ENCODE measurements around the gene CLK3. TPM values are rescaled to one million over a fixed set of nuclear protein-coding genes. Genes with fewer than 3 reads are reported as not detected.
A peak's percentile ranks its signal among the peaks of the same experiment; 100 is the strongest.

The CLK3 gene
- total and polyA plus RNA-seq, 3 experiments from 2014 or later = 84.7 to 101 (median 96.8) TPM

- H3K36me3 ChIP-seq (ENCODE audit: insufficient read depth, low read length) = peaks cover 27% of the 10 kb centered on the region
These were observed 1.4 kb downstream of the CLK3 start for GRCh38 chr15:74616996-74617395.

DNA sequence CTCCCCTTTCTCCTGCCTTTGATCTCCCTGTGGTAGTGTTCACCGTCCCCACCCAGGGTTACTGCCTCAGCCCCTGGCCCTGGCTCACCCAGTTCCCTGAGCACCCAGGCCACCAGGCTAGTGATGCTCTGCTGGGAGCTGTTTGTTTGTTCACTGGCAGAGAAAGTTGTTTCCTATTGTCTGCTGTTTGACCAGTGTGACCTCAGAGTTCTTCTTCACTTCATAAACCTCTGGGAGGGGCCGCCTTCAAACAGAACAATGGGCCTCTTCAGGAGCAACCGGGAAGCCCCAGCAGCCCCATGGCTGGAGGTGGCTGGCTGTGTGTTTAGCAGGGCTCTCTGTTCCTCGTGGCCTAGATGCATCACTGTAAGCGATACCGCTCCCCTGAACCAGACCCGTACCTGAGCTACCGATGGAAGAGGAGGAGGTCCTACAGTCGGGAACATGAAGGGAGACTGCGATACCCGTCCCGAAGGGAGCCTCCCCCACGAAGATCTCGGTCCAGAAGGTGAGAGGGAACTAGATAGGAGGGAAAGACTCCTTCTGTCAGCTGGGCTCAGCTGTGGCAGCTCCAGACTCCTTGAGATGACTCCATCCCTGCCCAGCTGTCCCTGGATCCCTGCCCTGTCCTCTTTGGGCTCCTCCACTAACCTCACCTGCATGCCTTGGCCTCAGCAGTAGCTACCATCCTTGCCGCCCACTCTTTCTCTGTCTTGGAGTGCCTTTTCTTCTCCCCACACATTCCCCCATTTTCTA is 3.4 kb downstream of the CLK3 start:
- peaks cover 48% of the 10 kb centered on the region for H3K36me3 ChIP-seq (ENCODE audit: insufficient read depth, low read length)
- no peak overlapping the region for H3K27ac ChIP-seq (ENCODE audit: low read depth, low read length)

More at GRCh38 chr15:74616996-74617395, 1.4 kb downstream of the CLK3 start:
- Histone ChIP-seq H3K27me3 (ENCODE audit: insufficient read depth, low read length, poor library complexity, severe bottlenecking) (no peaks in the 10 kb centered on the region), H3K4me1 (ENCODE audit: insufficient read depth, low read length) (peaks cover 38% of the 10 kb centered on the region), H3K4me3 (ENCODE audit: low read length) (peak overlapping the region; percentile 95), H3K9me3 (ENCODE audit: low read length) (no peaks in the 10 kb centered on the region), H3K27ac (ENCODE audit: low read depth, low read length) (peak overlapping the region; percentile 97)
- Mint-ChIP-seq H3K4me1 (peaks cover 47 to 64% (median 52%) of the 10 kb centered on the region in 3 donors), H3K27me3 (peaks cover 0 to 2% of the 10 kb centered on the region in 2 donors), H3K4me3 (peak overlapping the region; percentile 93 to 98 (median 94)), H3K9me3 (no peaks in the 10 kb centered on the region), H3K27ac (peak overlapping the region; percentile 95 to 99 (median 97)), H3K36me3 (peaks cover 4 to 54% (median 10%) of the 10 kb centered on the region in 3 donors)
- ChIA-PET CTCF (interaction anchor here (0.8 to 4.9 kb wide), 6 partner anchors 9 to 334 kb away, joined by 3 to 35 read pairs (median 4); no protein-coding TSS in a partner anchor), POLR2A (interaction anchor here (0.6 to 4.0 kb wide), 11 partner anchors 8 to 834 kb away, joined by 3 to 20 read pairs (median 5); partner anchors contain the start of genes ARID3B, EDC3 and SIN3A)
- no peak for DNase-seq

GRCh38 chr15:74619916-74620635 is 4.4 kb downstream of the CLK3 start:
- H3K9me3 ChIP-seq (ENCODE audit: low read length) = no peaks in the 10 kb centered on the region
- H3K27ac Mint-ChIP-seq = peak overlapping the region in 4 of 8 donors; percentile 12 to 83 (median 52)
- POLR2A ChIA-PET = no interaction called here

More for the DNA sequence above, 3.4 kb downstream of the CLK3 start:
- ChIA-PET CTCF (interaction anchor here (0.9 to 4.9 kb wide), 5 partner anchors 9 to 181 kb away, joined by 3 to 35 read pairs (median 3); no protein-coding TSS in a partner anchor), POLR2A (no interaction called here)
- Histone ChIP-seq H3K4me1 (ENCODE audit: insufficient read depth, low read length) (peaks cover 38% of the 10 kb centered on the region), H3K27me3 (ENCODE audit: insufficient read depth, low read length, poor library complexity, severe bottlenecking) (no peaks in the 10 kb centered on the region), H3K9me3 (ENCODE audit: low read length) (no peaks in the 10 kb centered on the region), H3K4me3 (ENCODE audit: low read length) (no peak overlapping the region)
- H3K27me3 Mint-ChIP-seq = peaks cover 0 to 3% of the 10 kb centered on the region in 2 donors
- peaks cover 52 to 62% (median 52%) of the 10 kb centered on the region in 3 donors for H3K4me1 Mint-ChIP-seq
- no peaks in the 10 kb centered on the region for H3K9me3 Mint-ChIP-seq
- peak overlapping the region in 2 of 7 donors; percentile 16 to 73 for H3K4me3 Mint-ChIP-seq
- DNase-seq = no peak
- peak overlapping the region in 5 of 8 donors; percentile 47 to 98 (median 64) for H3K27ac Mint-ChIP-seq
- peaks cover 4 to 74% (median 12%) of the 10 kb centered on the region in 3 donors for H3K36me3 Mint-ChIP-seq

DNA sequence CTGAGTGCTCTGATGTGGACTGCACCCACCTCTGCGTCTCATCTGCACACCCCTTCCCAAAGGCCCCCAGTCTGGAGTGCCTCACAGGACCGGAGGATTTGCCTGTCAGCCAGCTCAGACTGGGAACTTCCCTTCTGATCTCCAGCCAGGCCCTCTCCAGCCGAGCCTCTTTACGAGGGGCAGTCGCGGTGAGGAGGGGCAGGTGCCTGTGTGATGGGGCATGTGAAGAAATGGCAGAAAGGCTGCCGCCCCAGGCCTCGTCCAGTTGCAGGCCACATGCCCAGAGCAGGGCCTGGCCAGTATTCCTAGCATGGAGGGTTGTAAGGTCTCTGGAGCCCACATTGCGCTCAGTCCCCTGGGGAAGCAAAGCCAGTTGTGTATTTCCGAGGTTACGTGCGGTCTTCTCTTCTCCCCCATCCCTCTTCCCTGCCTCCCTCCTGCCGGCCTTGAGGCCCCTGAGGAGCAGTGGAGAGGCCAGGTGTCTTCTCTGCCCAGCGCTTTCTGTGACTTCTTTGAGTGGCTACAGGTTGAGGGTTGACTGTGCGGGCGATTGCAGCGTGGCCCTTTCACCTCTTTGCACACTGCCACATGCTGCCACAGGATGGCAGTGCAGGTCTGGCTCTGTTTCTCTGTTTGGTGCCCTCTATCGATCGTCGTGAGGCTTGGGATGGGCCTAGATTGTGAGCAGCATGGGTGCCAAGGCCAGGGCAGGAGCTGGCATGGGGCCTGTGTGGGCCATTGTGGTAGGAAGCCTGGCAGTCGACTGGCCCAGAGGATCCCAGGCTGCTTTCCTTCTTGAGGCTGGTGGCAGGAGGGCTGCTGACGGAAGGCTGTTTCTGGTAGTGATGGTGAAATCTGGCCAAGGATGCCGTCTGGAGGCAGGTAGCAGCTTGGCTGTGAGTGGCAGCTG is 5.3 kb downstream of the CLK3 start:
- peaks cover 66% of the 10 kb centered on the region for H3K36me3 ChIP-seq (ENCODE audit: insufficient read depth, low read length)
- Mint-ChIP-seq H3K27ac (peak overlapping the region; percentile 2 to 94 (median 84)), H3K27me3 (peaks cover 0 to 3% of the 10 kb centered on the region in 2 donors), H3K9me3 (no peaks in the 10 kb centered on the region), H3K36me3 (peaks cover 7 to 89% (median 15%) of the 10 kb centered on the region in 3 donors), H3K4me1 (peaks cover 52 to 63% (median 54%) of the 10 kb centered on the region in 3 donors), H3K4me3 (peak overlapping the region in 3 of 7 donors; percentile 13 to 70 (median 43))
- peaks cover 38% of the 10 kb centered on the region for H3K4me1 ChIP-seq (ENCODE audit: insufficient read depth, low read length)
- H3K27me3 ChIP-seq (ENCODE audit: insufficient read depth, low read length, poor library complexity, severe bottlenecking) = no peaks in the 10 kb centered on the region
- peak; percentile 55 to 79 (median 64) for DNase-seq
- no peak overlapping the region for H3K4me3 ChIP-seq (ENCODE audit: low read length)
- no peak overlapping the region for H3K27ac ChIP-seq (ENCODE audit: low read depth, low read length)
- H3K9me3 ChIP-seq (ENCODE audit: low read length) = no peaks in the 10 kb centered on the region
- CTCF ChIA-PET = interaction anchor here (0.9 to 4.9 kb wide), 6 partner anchors 8 to 222 kb away, joined by 3 to 35 read pairs (median 4); no protein-coding TSS in a partner anchor
- POLR2A ChIA-PET = no interaction called here

More at GRCh38 chr15:74619916-74620635, 4.4 kb downstream of the CLK3 start:
- Mint-ChIP-seq H3K4me3 (peak overlapping the region in 2 of 7 donors; percentile 69 to 70), H3K9me3 (no peaks in the 10 kb centered on the region), H3K4me1 (peaks cover 52 to 59% (median 52%) of the 10 kb centered on the region in 3 donors), H3K36me3 (peaks cover 4 to 82% (median 12%) of the 10 kb centered on the region in 3 donors), H3K27me3 (peaks cover 0 to 3% of the 10 kb centered on the region in 2 donors)
- H3K4me3 ChIP-seq (ENCODE audit: low read length) = no peak overlapping the region
- H3K27ac ChIP-seq (ENCODE audit: low read depth, low read length) = no peak overlapping the region
- peaks cover 38% of the 10 kb centered on the region for H3K4me1 ChIP-seq (ENCODE audit: insufficient read depth, low read length)
- DNase-seq = no peak
- no peaks in the 10 kb centered on the region for H3K27me3 ChIP-seq (ENCODE audit: insufficient read depth, low read length, poor library complexity, severe bottlenecking)
- CTCF ChIA-PET = interaction anchor here (1.0 to 4.9 kb wide), 4 partner anchors 8 to 180 kb away, joined by 3 to 35 read pairs (median 4); no protein-coding TSS in a partner anchor
- H3K36me3 ChIP-seq (ENCODE audit: insufficient read depth, low read length) = peaks cover 58% of the 10 kb centered on the region

GRCh38 chr15:74621546-74621920 is 5.9 kb downstream of the CLK3 start:
- Mint-ChIP-seq H3K4me1 (peaks cover 49 to 60% (median 51%) of the 10 kb centered on the region in 3 donors), H3K27ac (peak overlapping the region in 4 of 8 donors; percentile 62 to 94 (median 80)), H3K4me3 (peak overlapping the region in 1 of 7 donors; percentile 38), H3K36me3 (peaks cover 7 to 91% (median 15%) of the 10 kb centered on the region in 3 donors), H3K27me3 (peaks cover 0 to 3% of the 10 kb centered on the region in 2 donors), H3K9me3 (no peaks in the 10 kb centered on the region)
- H3K36me3 ChIP-seq (ENCODE audit: insufficient read depth, low read length) = peaks cover 73% of the 10 kb centered on the region
- H3K4me1 ChIP-seq (ENCODE audit: insufficient read depth, low read length) = peaks cover 38% of the 10 kb centered on the region
- no peak overlapping the region for H3K27ac ChIP-seq (ENCODE audit: low read depth, low read length)
- ChIA-PET CTCF (interaction anchor here (0.9 to 3.6 kb wide), 5 partner anchors 9 to 221 kb away, joined by 3 to 25 read pairs (median 4); no protein-coding TSS in a partner anchor), POLR2A (no interaction called here)
- no peak for DNase-seq
- H3K4me3 ChIP-seq (ENCODE audit: low read length) = no peak overlapping the region
- H3K27me3 ChIP-seq (ENCODE audit: insufficient read depth, low read length, poor library complexity, severe bottlenecking) = no peaks in the 10 kb centered on the region
- no peaks in the 10 kb centered on the region for H3K9me3 ChIP-seq (ENCODE audit: low read length)

GRCh38 chr15:74621936-74622335 is 6.3 kb downstream of the CLK3 start:
- Mint-ChIP-seq H3K36me3 (peaks cover 7 to 93% (median 15%) of the 10 kb centered on the region in 3 donors), H3K4me1 (peaks cover 45 to 56% (median 47%) of the 10 kb centered on the region in 3 donors), H3K4me3 (no peak overlapping the region), H3K27ac (peak overlapping the region in 3 of 8 donors; percentile 40 to 71 (median 62)), H3K27me3 (peaks cover 0 to 3% of the 10 kb centered on the region in 2 donors), H3K9me3 (no peaks in the 10 kb centered on the region)
- peaks cover 77% of the 10 kb centered on the region for H3K36me3 ChIP-seq (ENCODE audit: insufficient read depth, low read length)
- H3K27me3 ChIP-seq (ENCODE audit: insufficient read depth, low read length, poor library complexity, severe bottlenecking) = no peaks in the 10 kb centered on the region
- ChIA-PET CTCF (interaction anchor here (0.9 to 3.6 kb wide), 5 partner anchors 9 to 220 kb away, joined by 3 to 25 read pairs (median 4); no protein-coding TSS in a partner anchor), POLR2A (no interaction called here)
- no peak overlapping the region for H3K4me3 ChIP-seq (ENCODE audit: low read length)
- DNase-seq = no peak
- H3K9me3 ChIP-seq (ENCODE audit: low read length) = no peaks in the 10 kb centered on the region
- H3K4me1 ChIP-seq (ENCODE audit: insufficient read depth, low read length) = peaks cover 38% of the 10 kb centered on the region
- no peak overlapping the region for H3K27ac ChIP-seq (ENCODE audit: low read depth, low read length)

GRCh38 chr15:74622758-74623157 is 7.1 kb downstream of the CLK3 start:
- Mint-ChIP-seq H3K4me3 (peak overlapping the region in 1 of 7 donors; percentile 34), H3K4me1 (peaks cover 37 to 50% (median 39%) of the 10 kb centered on the region in 3 donors), H3K36me3 (peaks cover 7 to 97% (median 15%) of the 10 kb centered on the region in 3 donors), H3K27me3 (peaks cover 0 to 3% of the 10 kb centered on the region in 2 donors), H3K9me3 (no peaks in the 10 kb centered on the region), H3K27ac (peak overlapping the region in 3 of 8 donors; percentile 21 to 48 (median 29))
- DNase-seq = no peak
- no peaks in the 10 kb centered on the region for H3K27me3 ChIP-seq (ENCODE audit: insufficient read depth, low read length, poor library complexity, severe bottlenecking)
- no peak overlapping the region for H3K27ac ChIP-seq (ENCODE audit: low read depth, low read length)
- no peaks in the 10 kb centered on the region for H3K9me3 ChIP-seq (ENCODE audit: low read length)
- CTCF ChIA-PET = interaction anchor here (0.5 to 3.6 kb wide), 4 partner anchors 9 to 147 kb away, joined by 3 to 25 read pairs (median 4); no protein-coding TSS in a partner anchor
- POLR2A ChIA-PET = no interaction called here
- H3K4me1 ChIP-seq (ENCODE audit: insufficient read depth, low read length) = peaks cover 31% of the 10 kb centered on the region
- H3K36me3 ChIP-seq (ENCODE audit: insufficient read depth, low read length) = peaks cover 85% of the 10 kb centered on the region
- H3K4me3 ChIP-seq (ENCODE audit: low read length) = no peak overlapping the region

All from CD8-positive, alpha-beta memory T cell (primary cell).